Effector CD4-positive, alpha-beta T cell (primary cell): ENCODE results near the gene NXPE2.

Source experiments
- DNase-seq: peaks from one replicate; pipeline ENCODE4 v3.0.0-alpha.2; 2020

Gene NXPE2

DNA sequence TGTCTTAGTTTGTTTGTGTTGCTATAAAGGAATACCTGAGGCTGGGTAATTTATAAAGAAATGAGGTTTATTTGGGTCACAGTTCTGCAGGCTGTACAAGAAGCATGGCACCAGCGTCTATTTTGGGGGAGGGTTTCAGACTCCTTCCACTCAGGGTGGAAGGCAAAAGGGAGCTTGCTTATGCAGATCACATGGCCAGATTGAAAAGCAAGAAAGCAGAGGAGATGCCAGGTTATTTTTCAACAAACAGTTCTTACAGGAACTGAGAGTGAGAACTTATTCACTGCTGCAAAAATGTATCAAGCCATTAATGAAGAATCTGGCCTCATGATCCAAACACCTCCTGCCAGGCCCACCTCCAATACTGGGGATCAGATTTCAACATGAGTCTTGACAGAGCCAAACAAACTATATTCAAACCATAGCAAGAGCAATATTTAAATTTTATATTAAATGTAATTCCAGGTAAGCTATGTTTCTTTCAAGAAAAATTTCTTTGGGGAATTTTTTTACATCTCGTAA lies 66.9 kb downstream of the NXPE2 start:
- no peak for DNase-seq

DNA sequence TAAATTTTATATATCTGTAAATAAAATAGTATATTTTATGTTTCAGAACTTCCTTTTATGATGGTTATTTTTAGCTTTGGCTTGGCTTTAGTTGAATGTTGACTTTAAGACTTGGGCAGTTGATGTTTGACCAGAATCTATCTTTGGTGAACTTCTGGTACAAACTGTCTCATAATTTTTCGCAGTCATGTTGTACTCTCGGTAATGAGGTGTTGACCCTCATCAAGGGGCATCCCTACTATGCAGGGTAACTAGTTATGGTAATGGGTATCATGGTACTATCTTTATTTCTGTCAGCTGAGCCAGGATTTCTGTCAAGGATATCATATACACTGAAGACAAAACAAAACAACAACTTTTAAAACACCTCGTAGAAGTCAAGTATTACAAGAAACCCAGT lies 67.7 kb downstream of the NXPE2 start:
- DNase-seq: no peak
